NCI-H146 treated with DMSO at 0.1 percent for 48 hours (cell line): ENCODE data around the gene NKX6-2.
"Not testable (repeated sequence)": the region's sequence is repeated elsewhere in the genome, so short reads cannot be mapped to it uniquely, and the experiment has no call there.

Experiments
- DNase-seq: peaks from one replicate; lab custom pipeline; 2025; ENCODE audit not compliant: unreplicated experiment; lab: John Stamatoyannopoulos, UW

NKX6-2 gene

DNA sequence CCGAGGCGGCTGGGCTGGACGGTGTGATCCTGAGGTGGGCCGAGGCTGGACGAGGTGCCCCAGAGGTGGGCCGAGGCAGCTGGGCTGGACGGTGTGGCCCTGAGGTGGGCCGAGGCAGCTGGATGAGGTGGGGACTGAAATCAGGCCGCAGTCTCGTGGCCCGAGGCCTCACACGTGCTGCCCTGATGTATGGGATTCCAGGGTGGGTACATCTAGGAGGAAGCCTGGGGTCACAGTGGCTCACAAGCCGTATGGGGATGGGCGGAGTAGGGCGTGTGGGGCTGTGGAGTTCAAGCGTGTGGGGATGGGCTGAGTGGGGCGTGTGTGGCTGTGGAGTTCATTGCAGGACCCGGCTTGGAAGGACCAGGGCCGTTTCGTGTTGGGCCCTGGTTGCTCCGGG lies 12.5 kb upstream of the NKX6-2 start:
- DNase-seq = no peak

DNA sequence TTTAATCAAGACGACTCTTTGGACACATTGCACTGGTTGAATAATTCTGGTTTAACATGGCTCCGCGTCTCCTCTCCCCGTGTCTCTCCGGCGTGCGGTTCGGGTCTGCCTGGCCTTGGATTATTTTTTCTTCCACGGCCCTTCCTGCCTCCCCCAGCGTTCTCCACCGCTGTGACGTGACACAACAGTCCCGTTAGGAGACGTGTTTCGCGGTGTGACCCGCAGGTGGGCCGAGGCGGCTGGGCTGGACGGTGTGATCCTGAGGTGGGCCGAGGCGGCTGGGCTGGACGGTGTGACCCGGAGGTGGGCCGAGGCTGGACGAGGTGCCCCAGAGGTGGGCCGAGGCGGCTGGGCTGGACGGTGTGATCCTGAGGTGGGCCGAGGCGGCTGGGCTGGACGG lies 12.0 kb upstream of the NKX6-2 start:
- not testable (repeated sequence) for DNase-seq

DNA sequence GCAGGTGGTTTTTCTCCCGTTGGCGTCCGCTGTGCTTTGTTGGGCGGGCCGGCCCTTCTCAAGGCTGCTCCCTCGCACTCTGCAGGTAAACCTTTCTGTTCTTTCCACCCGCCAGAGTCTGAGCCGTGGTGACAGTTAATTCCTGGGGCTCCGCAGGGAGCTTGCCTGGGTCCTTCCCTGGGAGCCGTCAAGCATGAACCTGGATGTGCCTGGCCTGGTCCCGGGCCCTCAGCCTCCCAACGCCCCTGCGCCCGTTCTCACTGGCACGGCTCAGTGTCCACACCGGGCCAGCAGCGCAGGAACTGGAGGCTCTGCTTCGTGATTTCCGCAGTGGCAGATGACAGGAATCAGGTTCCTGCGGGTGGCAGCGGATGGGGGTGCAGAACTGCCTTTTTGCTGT lies 10.9 kb upstream of the NKX6-2 start:
- no peak for DNase-seq

DNA sequence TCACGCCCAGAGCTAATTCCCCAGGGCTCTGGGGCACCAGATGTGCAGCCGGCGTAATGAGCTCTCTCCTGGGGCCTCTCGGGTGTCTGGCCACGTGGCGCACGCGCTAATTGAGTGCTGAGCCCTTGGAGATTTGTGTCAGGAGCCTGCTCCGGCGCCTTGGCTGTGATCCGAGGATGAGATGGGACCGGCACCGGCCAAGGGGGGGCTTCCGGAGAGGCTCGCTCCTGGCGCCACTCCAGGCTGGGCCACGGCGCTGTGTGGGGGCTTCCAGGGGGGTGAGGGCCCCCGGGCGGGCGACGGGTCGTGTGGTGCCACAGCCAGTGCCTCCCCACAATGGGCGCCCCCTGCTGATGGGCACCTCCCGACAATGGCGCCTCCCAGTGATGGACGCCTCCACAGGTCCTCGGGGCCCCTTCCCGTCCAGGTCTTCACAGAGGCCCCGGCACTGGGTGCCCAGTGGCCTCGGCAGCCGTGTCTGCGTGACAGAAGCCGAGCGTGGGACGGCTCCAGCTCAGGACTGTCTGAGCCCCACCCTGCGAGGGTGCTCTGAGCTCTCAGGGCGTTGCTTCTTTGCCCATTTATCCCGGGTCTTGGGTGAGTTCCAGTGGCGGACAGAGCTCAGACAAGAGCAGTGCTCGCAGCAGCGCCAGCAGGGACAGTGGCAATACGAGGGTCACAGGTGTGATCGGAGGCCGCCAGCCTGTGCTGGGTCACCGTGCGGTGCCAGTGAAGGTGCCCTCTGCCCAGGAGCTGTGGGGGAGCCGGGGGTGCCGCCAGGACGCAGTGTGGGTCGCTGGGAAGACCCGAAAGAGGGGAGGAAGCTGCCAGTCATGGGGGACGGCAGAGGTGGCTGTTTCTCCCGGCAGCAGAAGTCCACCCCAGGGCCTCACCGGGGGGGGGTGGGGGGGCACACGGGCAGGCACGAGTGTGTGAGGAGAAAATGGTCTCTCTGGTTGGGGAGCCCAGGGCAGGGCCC lies 8.2 kb upstream of the NKX6-2 start:
- DNase-seq = no peak

DNA sequence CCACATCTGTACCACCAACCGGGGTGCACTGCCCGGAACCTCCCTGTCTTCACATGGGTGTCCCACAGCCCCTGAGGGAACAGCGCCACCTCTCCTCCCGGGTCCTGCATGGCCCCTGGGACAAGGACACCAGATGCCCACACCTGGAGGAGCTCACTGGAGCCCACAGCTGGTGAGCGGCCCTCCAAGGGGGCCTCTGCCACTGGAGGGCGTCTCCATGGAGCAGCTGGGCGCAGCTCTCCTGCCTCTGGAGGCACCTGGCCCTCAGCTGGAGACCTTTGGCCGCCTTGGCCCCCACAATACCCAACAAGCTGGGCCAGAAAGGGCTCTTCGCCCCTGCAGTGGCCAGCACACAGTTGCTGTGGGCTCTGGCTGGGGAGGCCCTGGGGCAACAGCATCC lies 7.3 kb upstream of the NKX6-2 start:
- DNase-seq = no peak

DNA sequence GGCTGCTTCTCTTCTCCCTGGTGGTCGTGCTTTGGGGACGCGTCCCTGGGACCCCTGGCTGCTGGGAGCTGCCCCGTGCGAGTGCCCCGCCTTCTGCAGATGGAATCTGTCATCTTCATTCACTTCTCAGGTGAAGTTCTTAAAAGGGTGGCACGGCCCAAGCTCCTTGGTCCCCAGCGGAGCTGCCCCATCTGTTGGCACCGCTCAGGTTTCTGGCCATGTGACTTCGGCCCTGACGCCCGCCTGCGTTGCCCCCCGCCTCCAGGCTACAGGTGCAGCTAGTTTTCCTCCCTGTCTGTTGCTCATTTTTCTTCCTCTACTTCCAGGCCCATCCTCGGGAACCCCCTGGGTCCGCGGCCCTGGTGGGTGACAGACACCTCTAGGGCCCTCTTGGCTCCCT lies 6.8 kb upstream of the NKX6-2 start:
- DNase-seq = no peak

DNA sequence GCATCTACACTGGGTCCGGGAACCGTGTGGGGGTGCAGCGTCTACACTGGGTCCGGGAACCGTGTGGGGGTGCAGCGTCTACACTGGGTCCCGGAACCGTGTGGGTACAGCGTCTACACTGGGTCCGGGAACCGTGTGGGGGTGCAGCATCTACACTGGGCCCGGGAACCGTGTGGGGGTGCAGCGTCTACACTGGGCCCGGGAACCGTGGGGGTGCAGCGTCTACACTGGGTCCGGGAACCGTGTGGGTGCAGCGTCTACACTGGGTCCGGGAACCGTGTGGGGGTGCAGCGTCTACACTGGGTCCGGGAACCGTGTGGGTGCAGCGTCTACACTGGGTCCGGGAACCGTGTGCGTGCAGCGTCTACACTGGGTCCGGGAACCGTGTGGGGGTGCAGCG lies 6.2 kb upstream of the NKX6-2 start:
- DNase-seq = not testable (repeated sequence)

DNA sequence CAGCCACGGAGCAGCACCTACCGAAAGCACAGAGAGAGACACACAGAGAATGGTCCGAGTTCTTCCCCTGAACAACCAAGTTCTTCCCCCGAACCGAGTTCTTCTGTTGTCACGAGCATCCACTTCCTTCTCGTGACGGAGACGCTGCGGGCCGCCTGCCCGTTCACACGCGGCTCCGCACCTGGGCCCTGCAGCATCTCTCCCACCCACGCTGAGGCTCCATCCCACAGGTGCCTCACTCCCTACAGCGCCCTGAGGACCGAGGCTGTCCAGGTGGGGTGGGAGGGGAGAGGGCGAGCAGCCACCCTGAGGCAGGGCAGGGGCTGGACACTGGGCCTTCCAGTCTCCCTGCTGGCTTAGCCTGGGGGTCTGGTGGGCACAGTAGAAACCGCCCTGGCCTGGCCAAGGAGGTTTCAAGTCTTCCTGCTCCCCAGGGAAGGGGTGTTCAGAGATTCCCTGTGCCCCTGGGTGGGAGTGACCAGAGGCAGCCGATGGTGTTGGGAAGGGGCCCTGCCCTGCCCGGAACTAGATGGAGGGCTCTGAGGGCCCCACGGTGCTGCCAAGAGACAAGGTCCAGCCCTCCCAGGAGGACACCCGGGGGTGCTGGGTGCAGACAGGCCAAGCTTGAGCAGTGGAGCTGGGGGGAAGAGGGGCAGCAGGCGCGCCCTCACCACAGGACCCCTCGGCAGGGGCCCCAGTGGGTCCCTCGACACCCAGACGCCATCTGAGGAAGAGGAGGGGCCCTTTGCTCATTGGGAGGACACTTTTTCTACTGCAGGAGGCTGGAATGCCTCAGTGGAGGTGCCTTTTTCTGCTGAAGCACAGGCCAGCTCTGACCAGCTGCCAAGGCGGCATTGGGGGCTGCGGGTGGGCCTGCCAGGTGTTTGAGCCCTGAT lies 5.2 kb upstream of the NKX6-2 start:
- DNase-seq = no peak

DNA sequence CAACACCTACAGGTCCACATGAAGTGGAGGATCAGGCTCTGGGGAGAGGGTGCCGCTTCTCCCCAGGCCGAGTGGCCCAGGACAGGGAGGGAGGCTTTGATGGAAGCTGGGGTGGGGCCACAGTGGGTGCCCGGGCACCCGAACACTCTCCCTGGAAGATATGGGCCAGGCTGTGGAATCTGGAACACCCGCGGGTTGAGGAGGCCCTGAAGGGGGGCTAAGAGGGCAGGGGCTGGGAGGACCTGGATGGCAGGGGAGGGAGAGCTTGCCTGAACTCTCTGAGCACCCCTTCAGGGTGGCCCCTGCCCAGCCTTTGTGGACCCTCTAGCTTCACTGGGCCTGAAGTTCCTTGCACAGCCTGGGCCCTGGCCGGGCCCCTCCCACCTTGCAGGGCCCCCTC lies 4.5 kb upstream of the NKX6-2 start:
- DNase-seq = no peak

DNA sequence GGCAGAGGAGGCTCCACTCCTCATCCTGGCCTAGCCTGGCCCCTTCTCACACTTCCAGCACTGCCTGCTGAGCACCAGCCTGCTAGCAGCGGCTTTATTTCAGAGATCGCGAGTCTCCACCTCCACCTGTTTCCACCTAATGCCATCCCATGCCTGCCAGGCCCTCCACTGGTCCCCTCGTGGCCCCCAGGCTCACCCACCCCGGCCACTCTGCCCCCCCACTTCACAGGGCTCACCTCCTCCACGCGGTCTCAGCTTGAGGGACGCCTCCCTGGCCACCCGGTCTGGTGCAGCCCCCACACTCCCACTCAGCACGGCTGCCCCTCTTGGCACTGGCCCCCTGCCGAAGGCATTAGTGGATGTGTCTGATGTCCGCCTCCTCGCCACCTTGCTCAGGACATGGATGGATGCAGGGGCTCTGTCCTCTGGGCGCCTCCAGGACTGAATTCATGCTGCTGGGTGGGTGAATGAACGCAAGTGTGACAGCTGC lies 3.8 kb upstream of the NKX6-2 start:
- DNase-seq = no peak

DNA sequence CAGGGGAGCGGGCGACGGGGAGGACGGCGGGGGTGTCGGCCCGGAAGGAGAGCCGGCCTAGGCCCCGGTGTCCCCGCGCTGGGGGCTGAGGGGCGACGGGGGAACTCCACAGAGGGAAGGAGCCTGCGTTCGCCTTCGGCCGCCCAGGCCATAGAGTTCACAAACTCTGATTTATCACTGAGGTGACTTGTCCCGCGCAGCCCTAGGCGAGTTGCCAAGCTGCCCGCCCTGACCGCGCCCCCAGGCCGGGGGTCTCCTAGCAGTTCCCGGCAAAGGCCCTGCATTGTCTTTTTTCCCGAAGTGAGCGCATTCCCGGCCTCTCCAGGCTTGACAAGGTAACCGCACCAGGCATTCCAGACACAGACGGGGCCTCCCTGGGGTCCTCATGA lies 2.9 kb upstream of the NKX6-2 start:
- DNase-seq = no peak

DNA sequence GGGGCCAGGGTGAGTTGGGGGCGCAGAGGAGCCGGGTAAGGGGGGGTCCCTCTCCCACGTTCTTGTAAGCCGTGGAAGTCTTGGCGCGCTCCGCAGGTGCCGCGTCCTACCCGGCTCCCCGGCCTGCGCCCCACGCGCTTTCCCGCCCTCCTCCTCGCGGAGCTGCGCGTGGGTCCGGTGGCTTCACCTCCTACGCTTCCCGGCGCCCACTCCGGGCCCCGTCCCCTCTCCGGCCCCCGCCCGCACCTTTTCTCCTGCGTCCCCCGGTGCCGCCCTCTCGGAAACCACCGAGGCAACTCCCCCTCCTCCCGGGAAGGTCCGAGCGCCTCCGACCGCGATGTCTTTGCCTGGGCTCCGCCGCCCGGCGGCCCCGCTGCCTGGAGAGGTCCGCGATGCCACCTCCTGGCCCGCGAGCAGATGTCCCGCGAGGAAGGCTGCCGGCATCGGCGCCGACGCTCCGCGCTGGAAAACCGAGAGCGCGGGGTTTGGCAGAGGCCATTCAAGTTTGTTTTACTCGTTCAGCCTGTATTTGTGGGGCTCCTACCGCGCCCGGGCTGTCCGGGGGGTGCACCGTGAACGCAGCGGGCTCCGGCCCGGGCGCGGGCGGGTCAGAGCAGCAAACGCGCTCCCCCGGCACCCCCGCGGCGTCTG lies 2.4 kb upstream of the NKX6-2 start:
- DNase-seq = no peak

DNA sequence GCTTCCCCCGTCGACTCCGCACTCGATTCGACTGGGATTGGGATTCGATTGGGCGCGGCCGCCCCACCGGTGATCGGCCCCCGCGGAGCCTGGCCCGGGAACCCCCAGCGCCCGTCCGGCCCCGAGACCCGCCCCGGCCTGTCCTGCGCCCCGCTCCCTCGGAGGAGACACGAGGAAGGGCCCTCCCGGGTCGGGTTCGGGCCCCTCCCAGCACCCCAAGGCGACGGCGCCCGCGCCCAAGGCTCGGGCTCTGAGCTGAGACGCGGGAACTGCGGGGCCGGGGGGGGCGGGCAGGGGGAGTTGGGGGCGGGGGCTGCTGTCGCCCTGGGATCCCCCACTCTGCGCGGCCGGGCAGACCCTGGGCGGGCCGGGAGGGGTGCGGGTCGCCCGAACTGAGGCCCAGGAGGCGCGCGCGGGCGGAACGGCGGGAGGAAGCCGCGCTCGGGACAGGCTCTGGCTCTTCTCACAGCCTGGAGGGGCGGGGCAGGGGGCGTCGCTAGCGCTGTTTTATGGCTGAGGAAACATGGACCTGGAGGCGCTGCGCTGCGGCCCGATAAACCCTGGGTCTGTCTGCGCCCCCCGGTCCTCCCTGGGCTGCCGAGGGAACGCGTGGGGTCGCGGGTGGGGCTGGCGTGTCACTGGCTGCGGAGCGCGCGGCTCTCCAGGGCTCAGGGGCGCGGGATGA lies 1.7 kb upstream of the NKX6-2 start:
- no peak for DNase-seq

DNA sequence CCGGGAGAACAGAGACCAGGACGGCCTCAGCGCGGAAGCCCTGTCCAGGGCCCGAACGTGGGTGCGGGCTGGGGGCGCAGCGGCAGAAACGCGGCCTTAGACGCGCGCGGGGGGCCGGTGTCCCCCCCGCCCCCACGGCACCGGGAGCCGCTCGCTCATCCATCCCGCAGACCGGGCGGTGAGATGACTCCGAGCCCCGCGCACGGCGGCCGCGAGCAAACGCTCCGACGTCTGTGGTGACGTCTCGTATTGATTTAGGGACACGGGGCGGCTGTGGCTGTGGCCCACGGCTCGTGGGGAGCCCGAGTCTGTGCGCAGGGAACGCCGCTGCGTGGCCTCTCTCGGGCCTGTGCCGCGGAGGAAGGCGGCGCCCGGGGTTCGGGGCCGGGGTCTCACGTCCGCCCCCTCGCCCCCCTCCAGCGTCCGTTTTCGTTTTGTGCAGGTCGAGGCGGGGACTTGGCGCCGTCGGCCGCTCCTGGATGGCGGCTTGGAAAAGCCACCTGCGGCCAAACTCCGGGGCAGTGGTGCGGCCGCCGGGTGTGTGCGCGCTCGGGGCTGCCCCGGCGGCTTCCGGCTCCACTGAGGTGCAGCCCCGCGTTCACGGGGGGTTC lies 1.0 kb upstream of the NKX6-2 start:
- DNase-seq = no peak

DNA sequence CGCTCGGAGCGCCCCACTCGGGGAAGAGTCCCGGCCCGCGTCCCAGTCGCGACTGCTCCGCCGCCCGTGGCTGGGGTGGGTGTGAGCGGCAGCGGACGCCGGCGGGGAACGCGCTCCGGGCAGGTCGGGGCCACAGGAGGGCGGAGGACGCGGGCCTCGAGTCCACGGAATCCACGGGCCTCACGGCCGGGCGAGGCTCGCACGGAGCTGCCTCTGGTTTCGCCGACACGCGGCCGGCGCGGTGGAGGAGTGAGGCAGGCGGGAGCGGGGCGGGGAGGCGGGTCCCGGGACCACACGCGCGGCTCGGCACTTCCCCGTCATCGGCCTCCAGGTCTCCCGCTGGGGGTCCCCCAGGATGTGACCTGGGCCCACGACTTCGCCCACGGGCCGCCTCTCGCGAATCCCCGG lies 533 bp upstream of the NKX6-2 start:
- DNase-seq = no peak

DNA sequence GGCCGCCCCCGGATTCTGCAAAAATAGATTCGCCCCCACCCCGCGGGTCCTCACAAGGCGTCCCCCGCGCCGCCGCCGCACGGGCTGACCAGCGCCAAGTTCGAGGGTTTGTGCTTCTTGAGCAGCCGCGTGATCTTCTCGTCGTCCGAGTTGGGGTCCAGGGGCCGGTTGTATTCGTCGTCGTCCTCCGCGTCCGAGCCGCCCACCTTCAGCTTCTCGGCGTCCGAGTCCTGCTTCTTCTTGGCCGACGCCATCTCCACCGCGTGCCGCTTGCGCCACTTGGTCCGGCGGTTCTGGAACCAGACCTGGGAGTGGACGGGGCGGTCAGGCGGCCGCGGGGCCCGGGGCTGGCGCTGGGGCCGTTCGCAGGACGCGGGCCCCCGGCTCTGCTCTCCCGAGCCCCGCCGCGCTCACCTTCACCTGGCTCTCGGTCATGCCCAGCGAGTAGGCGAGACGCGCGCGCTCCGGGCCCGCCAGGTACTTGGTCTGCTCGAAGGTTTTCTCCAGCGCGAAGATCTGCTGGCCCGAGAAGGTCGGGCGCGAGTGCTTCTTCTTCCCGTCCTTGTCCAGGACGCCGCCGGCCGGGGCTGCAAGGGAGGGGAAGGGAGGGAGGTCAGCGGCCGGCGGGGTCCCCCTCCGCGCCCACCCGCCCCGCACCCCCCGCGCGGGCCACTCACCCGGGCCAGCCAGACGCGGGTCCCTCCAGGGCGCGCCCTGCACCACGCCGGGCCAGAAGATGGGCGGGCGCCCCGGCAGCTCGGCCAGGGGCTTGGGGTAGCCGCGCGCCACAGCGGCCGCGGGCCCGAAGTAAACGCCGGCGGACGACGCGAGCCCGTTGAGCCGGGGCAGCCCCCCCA lies 853 bp downstream of the NKX6-2 start:
- DNase-seq = no peak

DNA sequence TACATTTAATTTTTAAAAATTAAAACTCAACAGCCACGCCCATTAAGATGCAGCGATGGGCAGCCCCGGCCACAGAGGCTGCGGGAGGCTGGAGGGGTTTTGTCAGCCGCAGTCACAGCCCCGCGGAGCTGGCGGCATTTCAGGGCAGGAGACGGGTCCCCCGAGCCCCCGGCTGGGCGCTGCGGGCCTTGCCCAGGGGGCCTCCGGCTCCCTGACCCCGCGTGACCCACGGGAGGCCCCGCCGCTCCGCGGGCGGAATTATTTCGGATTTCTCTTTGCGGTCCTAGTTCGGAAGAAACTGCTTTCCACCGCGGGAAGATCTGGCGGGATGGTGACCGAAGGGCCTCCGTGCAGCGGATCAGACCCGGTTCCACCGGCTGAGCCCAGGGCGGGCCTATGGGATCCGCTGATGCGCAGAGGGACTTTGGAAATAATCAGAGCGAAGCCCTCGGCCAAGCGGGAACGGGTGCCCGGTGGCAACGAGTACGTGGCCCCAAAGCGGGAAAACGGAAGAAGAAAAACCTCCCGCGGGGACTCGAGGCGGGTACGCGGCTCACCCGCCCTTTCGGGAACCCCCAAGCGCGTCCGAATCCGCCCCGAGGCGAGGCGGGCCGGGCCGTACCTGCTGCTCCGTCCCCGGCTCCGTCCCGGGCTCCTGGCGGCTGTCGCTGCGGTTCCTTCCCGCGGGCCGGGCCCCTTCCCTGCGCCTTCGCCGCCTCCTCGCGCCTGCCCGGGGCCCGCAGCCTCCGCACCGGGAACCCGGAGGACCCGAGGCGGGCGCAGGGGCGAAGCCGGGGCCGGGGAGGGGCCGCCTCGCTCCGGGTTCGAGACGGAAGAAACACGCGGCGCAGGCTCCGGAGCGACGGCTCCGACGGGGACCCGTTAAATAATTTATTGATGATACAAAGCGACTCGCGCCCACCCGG lies 1.7 kb downstream of the NKX6-2 start:
- DNase-seq = no peak
